ENCODE data around the gene NGRN. TPM values are rescaled to one million over a fixed set of nuclear protein-coding genes. Genes with fewer than 3 reads are reported as not detected.

NGRN gene
- total and polyA plus RNA-seq, 2 of the 8 experiments (the other 6 are each of a cell fraction or from before 2014, with no cell fraction given) = 60.1 to 101 TPM

GRCh38 chr15:90301707-90302300 lies 36.3 kb downstream of the NGRN start:
- H3K4me2 ChIP-seq (ENCODE audit: insufficient read depth in 1 of 2, low read depth in 2 of 2, low read length in 2 of 2) = no peak overlapping the region
- no peaks in the 10 kb centered on the region for H3K36me3 ChIP-seq (ENCODE audit: control insufficient read depth in 2 of 4, insufficient read depth in 4 of 4, low read length in 3 of 4)
- no peak overlapping the region for H3K4ac ChIP-seq (replicated peaks; ENCODE audit: insufficient read length, low read depth, low read length)
- TF ChIP-seq RXRA (IDR thresholded peaks at IDR 0.05; ENCODE audit: insufficient read depth, low read depth, low read length) = no peak
- TF ChIP-seq KDM1A (IDR thresholded peaks at IDR 0.05; ENCODE audit: borderline replicate concordance, low read length) = no peak
- TF ChIP-seq EP300 (IDR thresholded peaks at IDR 0.05; ENCODE audit: borderline replicate concordance in 1 of 2, low read depth in 2 of 2, low read length in 2 of 2) = no peak
- no peak for TF ChIP-seq POLR2AphosphoS5 (IDR thresholded peaks at IDR 0.05; ENCODE audit: low read depth, low read length)
- TF ChIP-seq KDM4A (IDR thresholded peaks at IDR 0.05; ENCODE audit: low read depth, low read length, severe bottlenecking) = no peak
- TF ChIP-seq MAX (IDR thresholded peaks at IDR 0.05) = no peak
- TF ChIP-seq SAP30 (IDR thresholded peaks at IDR 0.05; ENCODE audit: insufficient read depth, insufficient replicate concordance, low read length) = no peak
- no peak for TF ChIP-seq CEBPB (IDR thresholded peaks at IDR 0.05; ENCODE audit: low read depth, low read length)
- no peak for TF ChIP-seq CHD2 (IDR thresholded peaks at IDR 0.05; ENCODE audit: low read length)
- TF ChIP-seq CTCF (IDR thresholded peaks at IDR 0.05; ENCODE audit: control extremely low read depth in 1 of 3, insufficient read depth in 1 of 3, low read depth in 1 of 3, low read length in 3 of 3) = no peak

More at GRCh38 chr15:90301707-90302300, 36.3 kb downstream of the NGRN start:
- no peak overlapping the region for H3K4me3 ChIP-seq (ENCODE audit: extremely low read depth in 1 of 4, insufficient read depth in 2 of 4, low read depth in 3 of 4, low read length in 4 of 4)
- no peaks in the 10 kb centered on the region; the same call in 1 of the 2 replicates for H3K23me2 ChIP-seq (ENCODE audit: low read depth, low read length)
- no peaks in the 10 kb centered on the region for H3K79me1 ChIP-seq (ENCODE audit: low read depth, low read length)
- no peak overlapping the region for H3K27ac ChIP-seq (ENCODE audit: low read depth, low read length)
- H2AFZ ChIP-seq (ENCODE audit: low read length) = no peak overlapping the region
- no peak overlapping the region for H3K23ac ChIP-seq (ENCODE audit: insufficient read length)
- CTCF ChIA-PET (ENCODE audit: partially characterized antibody) = interaction anchor here (0.6 to 7.3 kb wide), 24 partner anchors 8 to 751 kb away, joined by 3 to 42 read pairs (median 3); partner anchors contain the start of gene ZNF774
- no peak overlapping the region for H3K18ac ChIP-seq (ENCODE audit: extremely low read depth, low read length)
- H2BK15ac ChIP-seq (ENCODE audit: low read length) = no peak overlapping the region
- no peak overlapping the region for H4K8ac ChIP-seq (ENCODE audit: extremely low read depth, insufficient read depth, low read length)
- FAIRE-seq (no peak), DNase-seq (ENCODE audit: low read depth in 1 of 2, low spot score in 2 of 2) (peak in 1 of 2 experiments; percentile 26)
- H3K9ac ChIP-seq (replicated peaks in 1 of 4; ENCODE audit: extremely low read depth in 1 of 4, low read depth in 3 of 4, low read length in 3 of 4) = no peak overlapping the region
- no peak overlapping the region for H3K56ac ChIP-seq (replicated peaks; ENCODE audit: insufficient read length, low read depth, low read length)
- no peak overlapping the region for H4K5ac ChIP-seq (ENCODE audit: insufficient read length, low read depth, low read length)
- 88% methylated on average over 8 of the region's 8 CpGs; no CpG with 5 or more reads in 1 of the 2 experiments for whole genome bisulfite sequencing, 2 experiments (ENCODE audit: extremely low coverage in 1 of 2, insufficient coverage in 1 of 2, insufficient read length in 1 of 2, insufficient replicate concordance in 2 of 2, low coverage in 1 of 2, low lambda C conversion rate in 2 of 2, missing lambda C conversion rate in 1 of 2)
- no peak overlapping the region for H2AK5ac ChIP-seq (ENCODE audit: low read depth, low read length)
- no peak overlapping the region for H2BK120ac ChIP-seq (replicated peaks; ENCODE audit: low read depth, low read length)
- no peak overlapping the region for H2BK20ac ChIP-seq (ENCODE audit: low read length)
- no peak overlapping the region for H3K14ac ChIP-seq (ENCODE audit: insufficient read length)
- no peaks in the 10 kb centered on the region for H4K20me1 ChIP-seq (replicated peaks in 1 of 2; ENCODE audit: control insufficient read depth in 1 of 2, insufficient read depth in 2 of 2, low read length in 2 of 2)
- H3K27me3 ChIP-seq (replicated peaks in 1 of 4; ENCODE audit: control insufficient read depth in 3 of 4, extremely low read depth in 1 of 4, insufficient read depth in 3 of 4, low read length in 3 of 4) = no peaks in the 10 kb centered on the region
- POLR2A ChIA-PET (ENCODE audit: partially characterized antibody) = interaction anchor here (1.5 to 2.0 kb wide), 2 partner anchors 14 to 31 kb away, joined by 4 to 6 read pairs; no protein-coding TSS in a partner anchor
- no peaks in the 10 kb centered on the region for H3K9me3 ChIP-seq (ENCODE audit: insufficient read depth in 2 of 2, low read depth in 1 of 2, low read length in 1 of 2)
- H3K4me1 ChIP-seq (replicated peaks in 1 of 4; ENCODE audit: control insufficient read depth in 3 of 4, insufficient read depth in 4 of 4, low read length in 3 of 4) = peaks cover 0 to 4% (median 0%) of the 10 kb centered on the region in 4 experiments; a peak in 4 of 7 replicates
- peak overlapping the region; percentile 38; the same call in 1 of the 2 replicates for H2BK5ac ChIP-seq (ENCODE audit: low read depth, low read length)
- no peaks in the 10 kb centered on the region for H3K79me2 ChIP-seq (ENCODE audit: control insufficient read depth in 1 of 2, insufficient read depth in 2 of 2, low read length in 2 of 2)
- no peak overlapping the region for H2BK12ac ChIP-seq (ENCODE audit: low read depth, low read length)
- H4K91ac ChIP-seq (replicated peaks; ENCODE audit: insufficient read length, low read length) = no peak overlapping the region
